ENCODE results near the gene EIF4G1. TPM values are rescaled to one million over a fixed set of nuclear protein-coding genes. Genes with fewer than 3 reads are reported as not detected.

The EIF4G1 gene
- total RNA-seq, 2 experiments from 2014 or later: 479 to 556 TPM

GRCh38 chr3:184343200-184343876 is 28.9 kb downstream of the EIF4G1 start:
- H3K27ac Mint-ChIP-seq: no peak overlapping the region
- CTCF ChIA-PET: no interaction called here
- peaks cover 3% of the 10 kb centered on the region for H3K4me1 Mint-ChIP-seq
- H3K36me3 Mint-ChIP-seq (ENCODE audit: low read depth): no peaks in the 10 kb centered on the region
- ATAC-seq (no peak), DNase-seq (no peak)
- POLR2A ChIA-PET: interaction anchor here (0.7 kb wide), 1 partner anchor 25 kb away, joined by 3 read pairs; no protein-coding TSS in a partner anchor
- no peaks in the 10 kb centered on the region for H3K9me3 Mint-ChIP-seq (ENCODE audit: low read depth)
- H3K4me3 Mint-ChIP-seq: no peak overlapping the region
- intact Hi-C loops (cut with DNase I, micrococcal nuclease): no loop called here
- no peaks in the 10 kb centered on the region for H3K27me3 Mint-ChIP-seq

GRCh38 chr3:184344579-184345316 is 30.3 kb downstream of the EIF4G1 start:
- DNase-seq (no peak), ATAC-seq (no peak)
- no peak overlapping the region for H3K27ac Mint-ChIP-seq
- no peaks in the 10 kb centered on the region for H3K27me3 Mint-ChIP-seq
- intact Hi-C loops (cut with DNase I, micrococcal nuclease): no loop called here
- H3K9me3 Mint-ChIP-seq (ENCODE audit: low read depth): no peaks in the 10 kb centered on the region
- ChIA-PET POLR2A (interaction anchor here (0.7 kb wide), 1 partner anchor 39 kb away, joined by 3 read pairs; no protein-coding TSS in a partner anchor), CTCF (interaction anchor here (0.7 to 1.3 kb wide), 4 partner anchors 9 to 42 kb away, joined by 3 to 4 read pairs (median 3); no protein-coding TSS in a partner anchor)
- no peaks in the 10 kb centered on the region for H3K4me1 Mint-ChIP-seq
- H3K36me3 Mint-ChIP-seq (ENCODE audit: low read depth): no peaks in the 10 kb centered on the region
- no peak overlapping the region for H3K4me3 Mint-ChIP-seq

GRCh38 chr3:184345317-184346144 is 31.1 kb downstream of the EIF4G1 start:
- H3K4me1 Mint-ChIP-seq: no peaks in the 10 kb centered on the region
- DNase-seq (peak; percentile 41), ATAC-seq (peak; percentile 71)
- H3K9me3 Mint-ChIP-seq (ENCODE audit: low read depth): no peaks in the 10 kb centered on the region
- no peaks in the 10 kb centered on the region for H3K36me3 Mint-ChIP-seq (ENCODE audit: low read depth)
- no peak overlapping the region for H3K4me3 Mint-ChIP-seq
- POLR2A ChIA-PET: interaction anchor here (0.7 kb wide), 3 partner anchors 20 to 350 kb away, joined by 3 to 4 read pairs (median 3); partner anchors contain the start of gene ABCC5
- H3K27ac Mint-ChIP-seq: no peak overlapping the region
- intact Hi-C loops (cut with DNase I, micrococcal nuclease): no loop called here
- CTCF ChIA-PET: interaction anchor here (1.0 to 1.3 kb wide), 2 partner anchors 8 to 10 kb away, joined by 3 to 4 read pairs; no protein-coding TSS in a partner anchor
- no peaks in the 10 kb centered on the region for H3K27me3 Mint-ChIP-seq

GRCh38 chr3:184346480-184347190 is 32.2 kb downstream of the EIF4G1 start:
- Mint-ChIP-seq H3K9me3 (ENCODE audit: low read depth) (no peaks in the 10 kb centered on the region), H3K27me3 (no peaks in the 10 kb centered on the region), H3K4me3 (no peak overlapping the region), H3K36me3 (ENCODE audit: low read depth) (no peaks in the 10 kb centered on the region), H3K4me1 (no peaks in the 10 kb centered on the region), H3K27ac (no peak overlapping the region)
- intact Hi-C loops (cut with DNase I, micrococcal nuclease): no loop called here
- ChIA-PET POLR2A (no interaction called here), CTCF (interaction anchor here (1.4 kb wide), 1 partner anchor 12 kb away, joined by 3 read pairs; no protein-coding TSS in a partner anchor)
- DNase-seq (no peak), ATAC-seq (no peak)

- intact Hi-C loops (cut with DNase I, micrococcal nuclease): no loop called here
- H3K4me1 Mint-ChIP-seq: no peaks in the 10 kb centered on the region
- DNase-seq: no peak
- H3K27me3 Mint-ChIP-seq: no peaks in the 10 kb centered on the region
- H3K27ac Mint-ChIP-seq: no peak overlapping the region
- no peaks in the 10 kb centered on the region for H3K36me3 Mint-ChIP-seq (ENCODE audit: low read depth)
- no peak overlapping the region for H3K4me3 Mint-ChIP-seq
- ATAC-seq: no peak
- H3K9me3 Mint-ChIP-seq (ENCODE audit: low read depth): no peaks in the 10 kb centered on the region
- CTCF ChIA-PET: interaction anchor here (0.5 to 1.4 kb wide), 4 partner anchors 9 to 1627 kb away, joined by 3 read pairs; no protein-coding TSS in a partner anchor
- POLR2A ChIA-PET: no interaction called here
Measured at GRCh38 chr3:184347321-184348056, 33.1 kb downstream of the EIF4G1 start.

GRCh38 chr3:184348057-184348382 is 33.6 kb downstream of the EIF4G1 start:
- no peaks in the 10 kb centered on the region for H3K9me3 Mint-ChIP-seq (ENCODE audit: low read depth)
- no peak overlapping the region for H3K27ac Mint-ChIP-seq
- H3K36me3 Mint-ChIP-seq (ENCODE audit: low read depth): no peaks in the 10 kb centered on the region
- H3K4me1 Mint-ChIP-seq: no peaks in the 10 kb centered on the region
- H3K4me3 Mint-ChIP-seq: no peak overlapping the region
- DNase-seq: no peak
- ATAC-seq: no peak
- CTCF ChIA-PET: interaction anchor here (0.5 to 1.4 kb wide), 5 partner anchors 10 to 1626 kb away, joined by 3 read pairs; no protein-coding TSS in a partner anchor
- intact Hi-C loops (cut with DNase I, micrococcal nuclease): no loop called here
- H3K27me3 Mint-ChIP-seq: no peaks in the 10 kb centered on the region
- POLR2A ChIA-PET: no interaction called here

GRCh38 chr3:184349563-184350470 is 35.4 kb downstream of the EIF4G1 start:
- ChIA-PET POLR2A (no interaction called here), CTCF (interaction anchor here (0.6 to 0.7 kb wide), 3 partner anchors 23 to 71 kb away, joined by 3 to 5 read pairs (median 3); no protein-coding TSS in a partner anchor)
- ATAC-seq (no peak), DNase-seq (no peak)
- Mint-ChIP-seq H3K27me3 (no peaks in the 10 kb centered on the region), H3K36me3 (ENCODE audit: low read depth) (no peaks in the 10 kb centered on the region), H3K4me3 (no peak overlapping the region), H3K27ac (no peak overlapping the region), H3K4me1 (no peaks in the 10 kb centered on the region), H3K9me3 (ENCODE audit: low read depth) (no peaks in the 10 kb centered on the region)
- intact Hi-C loops (cut with DNase I, micrococcal nuclease): no loop called here

- H3K36me3 Mint-ChIP-seq (ENCODE audit: low read depth): peaks cover 4% of the 10 kb centered on the region
- ChIA-PET POLR2A (interaction anchor here (0.6 kb wide), 1 partner anchor 11 kb away, joined by 5 read pairs; no protein-coding TSS in a partner anchor), CTCF (no interaction called here)
- no peaks in the 10 kb centered on the region for H3K27me3 Mint-ChIP-seq
- H3K4me3 Mint-ChIP-seq: no peak overlapping the region
- no peaks in the 10 kb centered on the region for H3K4me1 Mint-ChIP-seq
- intact Hi-C loops (cut with DNase I, micrococcal nuclease): no loop called here
- no peak for ATAC-seq
- no peaks in the 10 kb centered on the region for H3K9me3 Mint-ChIP-seq (ENCODE audit: low read depth)
- DNase-seq: no peak
- no peak overlapping the region for H3K27ac Mint-ChIP-seq
Measured at GRCh38 chr3:184350618-184351017, 36.2 kb downstream of the EIF4G1 start.

GRCh38 chr3:184351511-184352148 is 37.2 kb downstream of the EIF4G1 start:
- Mint-ChIP-seq H3K27ac (no peak overlapping the region), H3K9me3 (ENCODE audit: low read depth) (no peaks in the 10 kb centered on the region), H3K4me1 (no peaks in the 10 kb centered on the region), H3K36me3 (ENCODE audit: low read depth) (peaks cover 4% of the 10 kb centered on the region), H3K4me3 (no peak overlapping the region), H3K27me3 (no peaks in the 10 kb centered on the region)
- POLR2A ChIA-PET: interaction anchor here (0.6 kb wide), 1 partner anchor 882 kb away, joined by 3 read pairs; no protein-coding TSS in a partner anchor
- intact Hi-C loops (cut with DNase I, micrococcal nuclease): no loop called here
- CTCF ChIA-PET: interaction anchor here (2.5 kb wide), 1 partner anchor 11 kb away, joined by 9 read pairs; no protein-coding TSS in a partner anchor
- ATAC-seq: no peak
- DNase-seq: no peak

All from activated CD4-positive, alpha-beta T cell treated with anti-CD3 and anti-CD28 coated beads for 36 hours (primary cell).